GM19043 (cell line): ENCODE data around the gene JPT2.

Source experiments
- ATAC-seq: cut with Tn5 transposase; IDR thresholded peaks from one replicate; pipeline ENCODE4 v1.9.1; 2021; ENCODE audit warnings: low read depth; ENCODE audit not compliant: unreplicated experiment

Gene JPT2

DNA sequence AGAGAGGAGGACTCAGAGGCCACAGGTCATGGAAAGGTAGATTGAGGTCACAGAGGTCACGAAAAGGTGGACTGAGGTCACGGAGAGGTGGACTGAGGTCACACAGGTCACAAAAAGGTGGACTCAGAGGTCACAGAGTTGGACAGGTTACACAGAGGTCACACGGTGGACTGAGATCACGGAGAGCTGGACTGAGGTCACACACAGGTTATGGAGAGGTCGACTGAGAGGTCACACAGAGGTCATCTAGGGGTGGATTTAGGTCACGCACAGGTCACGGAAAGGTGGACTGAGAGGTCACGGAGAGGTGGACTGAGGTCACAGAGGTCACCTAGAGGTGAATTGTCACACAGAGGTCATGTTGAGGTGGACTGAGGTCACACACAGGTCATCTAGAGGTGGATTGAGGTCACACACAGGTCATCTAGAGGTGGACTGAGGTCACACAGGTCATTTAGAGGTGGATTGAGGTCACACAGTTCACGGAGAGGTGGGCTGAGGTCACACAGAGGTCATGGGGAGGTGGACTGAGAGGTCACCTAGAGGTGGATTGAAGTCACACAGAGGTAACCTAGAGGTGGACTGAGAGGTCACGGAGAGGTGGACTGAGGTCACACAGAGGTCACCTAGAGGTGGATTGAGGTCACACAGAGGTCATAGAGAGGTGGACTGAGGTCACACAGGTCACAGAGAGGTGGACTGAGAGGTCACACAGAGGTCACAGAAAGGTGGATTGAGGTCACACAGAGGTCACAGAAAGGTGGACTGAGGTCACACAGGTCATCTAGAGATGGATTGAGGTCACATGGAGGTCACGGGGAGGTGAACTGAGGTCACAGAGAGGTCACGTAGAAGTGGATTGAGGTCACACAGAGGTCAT, 26.7 kb upstream of the JPT2 start:
- ATAC-seq, result no peak

DNA sequence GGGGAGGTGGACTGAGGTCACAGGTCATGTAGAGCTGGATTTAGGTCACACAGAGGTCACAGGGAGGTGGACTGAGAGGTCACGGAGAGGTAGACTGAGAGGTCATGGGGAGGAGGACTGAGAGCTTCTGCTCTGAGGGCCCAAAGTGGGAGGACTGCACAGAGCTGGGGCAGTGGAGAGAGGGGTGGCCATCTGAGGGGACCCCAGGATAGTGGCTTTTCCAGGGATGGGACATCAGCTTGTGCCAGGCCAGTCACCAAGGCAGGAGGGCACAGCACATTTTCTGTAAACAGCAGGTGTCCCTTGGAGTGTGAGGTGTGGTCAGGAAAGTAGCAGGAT, 26.1 kb upstream of the JPT2 start:
- no peak for ATAC-seq

GRCh38 chr16:1653023-1653422, 25.1 kb upstream of the JPT2 start:
- no peak for ATAC-seq

GRCh38 chr16:1654505-1655268, 23.4 kb upstream of the JPT2 start:
- ATAC-seq, result no peak

- ATAC-seq, result no peak
These were observed 22.7 kb upstream of the JPT2 start for GRCh38 chr16:1655269-1655807.

DNA sequence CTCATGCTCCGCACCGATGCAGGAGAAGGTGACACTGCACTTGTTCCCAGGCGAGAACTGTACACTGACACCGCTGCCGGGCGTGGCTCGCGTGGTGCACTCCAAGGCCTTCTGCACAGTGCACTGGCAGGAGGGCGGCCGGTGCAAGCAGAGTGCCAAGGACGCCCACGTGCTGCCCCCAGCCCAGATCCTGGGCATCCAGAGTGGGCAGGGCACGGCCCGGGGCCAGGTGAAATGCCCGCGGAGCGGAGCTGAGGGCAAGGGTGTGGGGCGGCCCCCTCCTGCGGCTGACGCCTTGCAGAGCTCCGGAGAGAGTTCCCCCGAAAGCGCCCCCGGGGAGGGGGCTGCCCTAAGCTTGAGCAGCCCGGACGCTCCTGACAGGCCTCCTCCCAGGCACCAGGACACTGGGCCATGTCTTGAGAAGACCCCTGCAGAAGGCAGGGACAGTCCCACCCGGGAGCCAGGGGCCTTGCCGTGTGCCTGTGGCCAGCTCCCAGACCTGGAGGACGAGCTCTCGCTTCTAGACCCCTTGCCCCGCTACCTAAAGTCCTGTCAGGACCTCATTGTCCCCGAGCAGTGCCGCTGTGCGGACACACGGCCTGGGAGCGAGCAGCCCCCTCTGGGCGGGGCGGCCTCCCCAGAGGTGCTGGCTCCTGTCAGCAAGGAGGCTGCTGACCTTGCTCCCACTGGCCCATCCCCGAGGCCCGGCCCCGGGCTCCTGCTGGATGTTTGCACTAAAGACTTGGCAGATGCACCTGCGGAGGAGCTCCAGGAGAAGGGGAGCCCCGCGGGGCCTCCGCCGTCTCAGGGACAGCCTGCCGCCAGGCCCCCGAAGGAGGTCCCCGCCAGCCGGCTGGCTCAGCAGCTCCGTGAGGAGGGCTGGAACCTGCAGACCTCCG, 21.9 kb upstream of the JPT2 start:
- no peak for ATAC-seq

- ATAC-seq, result no peak
These were observed 21.1 kb upstream of the JPT2 start for GRCh38 chr16:1656808-1657617.

DNA sequence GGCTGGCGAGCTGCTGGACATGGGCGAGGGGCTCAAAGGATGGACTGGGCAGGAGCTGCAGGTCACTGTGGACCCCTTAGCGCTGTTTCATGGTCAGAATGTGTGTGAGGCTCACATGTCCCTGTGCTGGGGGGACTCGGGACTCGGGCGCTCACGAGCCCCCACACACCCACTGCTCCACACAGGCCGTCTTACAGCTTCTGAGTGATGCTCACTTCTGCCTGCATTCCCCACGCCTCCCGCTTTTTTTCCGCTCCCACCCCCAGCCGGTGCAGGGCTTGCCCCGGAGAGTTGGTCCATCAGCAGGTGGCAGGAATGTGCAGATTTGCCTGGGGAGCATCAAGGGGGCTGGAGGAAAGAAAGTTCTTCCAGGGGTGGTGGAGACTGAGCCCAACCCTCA, 20.2 kb upstream of the JPT2 start:
- no peak for ATAC-seq

DNA sequence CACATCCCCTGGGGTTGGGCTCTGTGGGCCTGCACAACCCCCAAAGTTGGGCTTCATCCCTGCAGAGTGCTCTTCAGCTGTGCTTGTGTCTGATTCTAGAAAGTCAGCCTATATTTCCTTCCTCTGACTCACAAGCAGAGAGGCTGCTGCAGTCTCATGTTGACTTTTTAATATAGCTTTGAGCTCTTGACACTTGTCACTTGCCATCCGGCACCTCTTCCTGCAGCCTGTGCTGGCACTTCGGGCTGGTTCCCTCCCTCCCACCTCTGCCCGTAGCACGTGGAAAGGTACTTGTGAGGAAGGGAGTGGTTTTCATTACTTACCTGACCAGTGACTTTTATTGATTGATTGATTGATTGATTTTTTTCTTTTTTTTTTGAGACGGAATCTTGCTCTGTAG, 19.0 kb upstream of the JPT2 start:
- no peak for ATAC-seq

DNA sequence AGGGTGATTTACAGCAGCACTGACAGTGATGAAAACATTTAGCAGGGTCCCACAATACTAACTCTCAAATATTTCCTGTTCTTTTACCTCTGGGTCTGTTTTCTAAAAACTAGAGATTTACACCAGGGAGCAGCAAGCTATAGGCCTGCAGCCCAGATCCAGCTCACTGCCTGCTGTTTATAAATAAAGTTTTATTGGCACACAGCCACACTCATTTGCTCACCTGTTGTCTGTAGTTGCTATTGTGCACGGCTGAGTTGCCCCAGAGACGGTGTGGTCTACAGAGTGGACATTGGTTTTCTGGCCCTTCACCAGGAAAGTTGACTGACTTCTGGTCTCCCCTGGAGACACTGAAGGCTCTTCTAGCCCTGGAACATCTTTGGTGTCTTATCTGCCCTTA, 16.3 kb upstream of the JPT2 start:
- ATAC-seq, result no peak

GRCh38 chr16:1662543-1662942, 15.5 kb upstream of the JPT2 start:
- ATAC-seq, result no peak

DNA sequence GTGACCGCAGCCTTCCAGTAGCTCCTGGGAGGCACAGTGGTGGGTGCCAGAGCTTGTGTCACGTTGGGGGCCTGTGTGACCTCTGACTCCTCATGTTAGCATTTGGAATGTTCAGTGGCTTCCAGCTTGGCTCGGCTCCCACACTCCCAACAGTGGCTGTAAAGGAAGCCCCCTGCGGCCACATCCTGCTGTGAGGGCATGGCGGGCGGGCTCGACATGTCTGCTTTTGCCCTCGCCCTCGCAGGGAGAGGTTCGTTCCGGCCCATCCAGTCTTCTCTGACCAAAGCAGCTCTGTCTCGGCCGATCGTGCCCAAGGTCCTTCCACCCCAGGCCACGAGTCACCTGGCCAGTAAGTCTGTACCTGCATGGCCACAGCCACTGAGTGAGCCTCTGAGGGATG, 12.2 kb upstream of the JPT2 start:
- no peak for ATAC-seq

DNA sequence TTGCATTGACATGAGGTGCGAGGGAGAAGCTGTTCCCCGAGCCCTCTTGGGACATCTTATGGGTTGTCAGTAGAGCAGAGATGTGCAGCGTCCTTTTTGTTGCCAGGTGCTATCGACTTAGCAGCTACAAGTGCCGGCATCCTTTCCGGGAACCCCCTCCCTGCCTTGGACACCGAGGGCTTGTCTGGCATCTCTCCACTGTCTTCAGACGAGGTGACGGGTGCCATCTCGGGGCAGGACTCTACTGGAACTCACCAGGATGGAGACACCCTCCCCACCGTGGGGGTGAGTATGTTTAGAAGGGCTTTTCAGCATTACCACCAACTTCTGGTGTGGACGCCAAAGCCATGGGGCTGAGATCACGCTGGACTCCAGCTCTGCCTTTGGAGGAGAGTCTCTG, 11.8 kb upstream of the JPT2 start:
- no peak for ATAC-seq

GRCh38 chr16:1667271-1667670, 10.8 kb upstream of the JPT2 start:
- ATAC-seq, result no peak

- ATAC-seq, result no peak
These were observed 10.2 kb upstream of the JPT2 start for GRCh38 chr16:1667916-1668315.

DNA sequence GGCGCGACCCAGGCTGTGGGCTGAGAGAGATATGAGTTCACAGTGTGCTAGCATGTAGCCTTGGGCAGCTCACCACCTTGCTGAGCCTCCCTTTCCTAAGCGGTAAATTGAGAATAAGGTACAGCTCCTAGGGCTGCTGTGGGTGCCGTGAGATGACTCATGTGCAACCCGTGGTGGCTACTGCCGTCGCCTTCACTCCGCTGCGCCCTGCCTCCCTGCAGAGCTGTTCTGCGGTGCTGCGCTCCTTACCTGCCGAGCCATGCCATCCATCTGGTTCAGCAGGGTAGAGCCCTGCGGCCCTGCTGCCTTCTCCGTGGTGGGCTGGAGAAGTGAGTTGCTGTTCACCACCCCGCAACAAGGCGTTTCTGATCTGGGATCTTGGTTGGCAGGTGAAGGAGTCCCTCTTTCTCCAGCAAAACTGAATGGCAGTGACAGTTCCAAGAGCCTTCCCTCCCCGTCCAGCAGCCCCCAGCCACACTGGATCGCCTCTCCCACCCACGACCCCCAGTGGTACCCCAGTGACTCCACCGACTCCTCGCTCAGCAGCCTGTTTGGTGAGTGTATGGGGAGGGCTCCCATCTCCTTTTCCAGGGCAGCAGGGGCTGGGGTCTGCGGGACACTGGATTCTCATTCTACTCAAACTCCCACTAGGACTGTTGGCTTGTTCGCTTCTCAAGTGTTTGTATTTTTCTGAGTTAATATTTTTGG, 9.3 kb upstream of the JPT2 start:
- ATAC-seq, result no peak

- no peak for ATAC-seq
These were observed 8.4 kb upstream of the JPT2 start for GRCh38 chr16:1669698-1670097.

DNA sequence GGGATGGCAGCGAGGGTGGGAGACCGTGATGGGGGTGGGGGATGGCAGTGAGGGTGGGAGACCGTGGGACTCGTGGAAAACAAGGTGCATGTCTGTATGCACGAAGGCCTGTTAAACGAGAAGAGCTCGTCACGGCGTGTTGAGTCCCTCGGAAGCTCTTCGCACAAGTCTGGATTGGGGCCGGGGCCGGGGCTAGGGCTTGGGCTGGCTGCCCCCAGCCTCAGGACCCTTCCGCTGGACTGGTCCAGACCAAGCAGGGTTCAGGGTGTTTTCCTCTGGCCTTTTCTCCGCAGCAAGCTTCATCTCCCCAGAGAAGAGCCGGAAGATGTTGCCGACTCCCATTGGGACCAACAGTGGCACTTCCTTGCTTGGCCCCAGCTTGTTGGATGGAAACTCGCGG, 7.7 kb upstream of the JPT2 start:
- no peak for ATAC-seq

DNA sequence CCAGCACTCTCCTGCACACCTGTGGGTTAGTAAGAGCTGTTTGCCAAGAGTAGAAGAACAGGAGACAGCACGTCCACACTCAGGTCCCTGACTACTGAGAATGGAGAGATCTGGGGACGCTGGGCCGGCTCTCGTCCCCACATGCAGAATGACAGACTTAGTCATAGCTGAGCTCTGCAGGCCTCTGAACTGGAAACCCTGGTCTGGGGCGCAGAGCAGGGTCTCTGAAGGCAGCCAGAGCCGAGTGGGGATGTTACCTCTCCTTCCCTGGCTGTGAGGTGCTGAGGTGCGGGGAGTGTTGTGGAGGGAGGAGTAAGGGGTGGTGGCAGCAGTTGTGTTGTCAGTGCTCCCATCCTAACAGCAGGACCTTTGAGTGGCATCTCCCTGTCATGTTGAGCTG, 7.2 kb upstream of the JPT2 start:
- no peak for ATAC-seq
